DMS53 treated with DMSO at 0.1 percent for 48 hours (cell line): Measurements from ENCODE around the gene TNFRSF8.
"Not testable (repeated sequence)": the region's sequence is repeated elsewhere in the genome, so short reads cannot be mapped to it uniquely, and the experiment has no call there.

Source experiments
- DNase-seq: peaks from one replicate; lab custom pipeline; 2025; ENCODE audit not compliant: unreplicated experiment; lab: John Stamatoyannopoulos, UW

Gene TNFRSF8

GRCh38 chr1:12038356-12039163, 24.5 kb upstream of the TNFRSF8 start:
- no peak for DNase-seq

GRCh38 chr1:12039164-12039525, 24.0 kb upstream of the TNFRSF8 start:
- DNase-seq: no peak

GRCh38 chr1:12039824-12040456, 23.2 kb upstream of the TNFRSF8 start:
- DNase-seq: not testable (repeated sequence)

GRCh38 chr1:12040457-12041051, 22.5 kb upstream of the TNFRSF8 start:
- no peak for DNase-seq

- DNase-seq: not testable (repeated sequence)
Observed at GRCh38 chr1:12044187-12044877, 18.8 kb upstream of the TNFRSF8 start.

GRCh38 chr1:12046749-12047119, 16.4 kb upstream of the TNFRSF8 start:
- no peak for DNase-seq

GRCh38 chr1:12047120-12047876, 15.8 kb upstream of the TNFRSF8 start:
- DNase-seq: no peak

- DNase-seq: no peak
Observed at GRCh38 chr1:12048372-12048771, 14.7 kb upstream of the TNFRSF8 start.

GRCh38 chr1:12049616-12050015, 13.5 kb upstream of the TNFRSF8 start:
- DNase-seq: no peak

- no peak for DNase-seq
Observed at GRCh38 chr1:12051361-12051760, 11.7 kb upstream of the TNFRSF8 start.

GRCh38 chr1:12052008-12052573, 11.0 kb upstream of the TNFRSF8 start:
- no peak for DNase-seq

- no peak for DNase-seq
Observed at GRCh38 chr1:12052997-12053686, 10.0 kb upstream of the TNFRSF8 start.

- DNase-seq: no peak
Observed at GRCh38 chr1:12053752-12054548, 9.2 kb upstream of the TNFRSF8 start.

- no peak for DNase-seq
Observed at GRCh38 chr1:12055259-12055658, 7.8 kb upstream of the TNFRSF8 start.

- no peak for DNase-seq
Observed at GRCh38 chr1:12056331-12056841, 6.7 kb upstream of the TNFRSF8 start.

GRCh38 chr1:12057382-12057781, 5.7 kb upstream of the TNFRSF8 start:
- no peak for DNase-seq

GRCh38 chr1:12057940-12058687, 5.0 kb upstream of the TNFRSF8 start:
- no peak for DNase-seq

- no peak for DNase-seq
Observed at GRCh38 chr1:12059226-12059625, 3.9 kb upstream of the TNFRSF8 start.
